ENCODE measurements around the gene FGF4. TPM values are rescaled to one million over a fixed set of nuclear protein-coding genes. Genes with fewer than 3 reads are reported as not detected.

Gene FGF4
- total and polyA plus RNA-seq, 10 of the 15 experiments (the other 5 are each of a cell fraction or from before 2014, with no cell fraction given): not detected

- ChIA-PET CTCF (no interaction called here), RAD21 (ENCODE audit: unreplicated experiment) (no interaction called here), SMC1A (ENCODE audit: uncharacterized antibody, unreplicated experiment) (no interaction called here), POLR2A (no interaction called here)
- 10% methylated on average over 61 of the region's 107 CpGs for WGBS (ENCODE audit: insufficient coverage, insufficient replicate concordance, low lambda C conversion rate, missing lambda C conversion rate)
- Histone ChIP-seq H3K9me3 (replicated peaks; ENCODE audit: control insufficient read depth, insufficient read depth, low read length) (no peaks in the 10 kb centered on the region), H3K27me3 (replicated peaks in 1 of 2; ENCODE audit: control insufficient read depth in 2 of 2, insufficient read depth in 2 of 2, low read length in 1 of 2) (peaks cover 5 to 6% of the 10 kb centered on the region in 2 experiments; a peak in 3 of 4 replicates), H3K79me2 (ENCODE audit: control insufficient read depth, insufficient read depth, low read length) (no peaks in the 10 kb centered on the region), H3K4me3 (no peak overlapping the region), H3K4me1 (ENCODE audit: control insufficient read depth, insufficient read depth, low read length) (no peaks in the 10 kb centered on the region), H4K20me1 (ENCODE audit: control insufficient read depth, insufficient read depth) (no peaks in the 10 kb centered on the region), H3K36me3 (ENCODE audit: control insufficient read depth in 2 of 2, insufficient read depth in 2 of 2, low read length in 1 of 2) (no peaks in the 10 kb centered on the region), H2AFZ (ENCODE audit: control insufficient read depth, low read depth, low read length) (no peak overlapping the region), H3K9ac (ENCODE audit: control insufficient read depth, insufficient read depth, low read length) (no peak overlapping the region), H3K27ac (ENCODE audit: control insufficient read depth, insufficient read depth) (no peak overlapping the region), H3K4me2 (ENCODE audit: control insufficient read depth, insufficient read depth) (no peak overlapping the region)
- no peak for TF ChIP-seq JUNB (IDR thresholded peaks at IDR 0.05)
- TF ChIP-seq SUZ12 (IDR thresholded peaks at IDR 0.05; ENCODE audit: unreplicated experiment): peak; percentile 72
- TF ChIP-seq RBBP5 (conservative IDR thresholded peaks at IDR 0.05): no peak
- DNase-seq (ENCODE audit: low read depth, low spot score) (no peak), ATAC-seq (no peak), FAIRE-seq (no peak)
- BruUV-seq (replicated peaks): no TSS peak
- in situ Hi-C loops (cut with MboI): no loop called here
- intact Hi-C loops (cut with micrococcal nuclease; ENCODE audit: unreplicated experiment): no loop called here
Measured at GRCh38 chr11:69817265-69818230, 42.4 kb upstream of the FGF4 start.

- FAIRE-seq (no peak), DNase-seq (ENCODE audit: low read depth, low spot score) (no peak), ATAC-seq (no peak)
- H3K36me3 ChIP-seq (ENCODE audit: control insufficient read depth in 2 of 2, insufficient read depth in 2 of 2, low read length in 1 of 2): no peaks in the 10 kb centered on the region
- CTCF ChIA-PET: no interaction called here
- SMC1A ChIA-PET (ENCODE audit: uncharacterized antibody, unreplicated experiment): no interaction called here
- no peak overlapping the region for H3K27ac ChIP-seq (ENCODE audit: control insufficient read depth, insufficient read depth)
- H3K9me3 ChIP-seq (replicated peaks; ENCODE audit: control insufficient read depth, insufficient read depth, low read length): no peaks in the 10 kb centered on the region
- H4K20me1 ChIP-seq (ENCODE audit: control insufficient read depth, insufficient read depth): no peaks in the 10 kb centered on the region
- H3K79me2 ChIP-seq (ENCODE audit: control insufficient read depth, insufficient read depth, low read length): no peaks in the 10 kb centered on the region
- no peak overlapping the region for H3K9ac ChIP-seq (ENCODE audit: control insufficient read depth, insufficient read depth, low read length)
- POLR2A ChIA-PET: no interaction called here
- no peak overlapping the region for H3K4me2 ChIP-seq (ENCODE audit: control insufficient read depth, insufficient read depth)
- intact Hi-C loops (cut with micrococcal nuclease; ENCODE audit: unreplicated experiment): no loop called here
- BruUV-seq (replicated peaks): no TSS peak
- no peak overlapping the region for H3K4me3 ChIP-seq
- in situ Hi-C loops (cut with MboI): no loop called here
- TF ChIP-seq RBBP5 (conservative IDR thresholded peaks at IDR 0.05): no peak
- TF ChIP-seq PKNOX1 (IDR thresholded peaks at IDR 0.05): no peak
- no peak for TF ChIP-seq NR2F1 (conservative IDR thresholded peaks at IDR 0.05)
- TF ChIP-seq FOXM1 (IDR thresholded peaks at IDR 0.05; ENCODE audit: low read depth, low read length): no peak
- no peak for TF ChIP-seq SP1 (IDR thresholded peaks at IDR 0.05; ENCODE audit: low read depth, low read length)
- TF ChIP-seq HDAC2 (IDR thresholded peaks at IDR 0.05): no peak
- TF ChIP-seq CREM (IDR thresholded peaks at IDR 0.05; ENCODE audit: low read depth): no peak
- no peak for TF ChIP-seq SUZ12 (IDR thresholded peaks at IDR 0.05; ENCODE audit: unreplicated experiment)
- no peak for TF ChIP-seq NFXL1 (IDR thresholded peaks at IDR 0.05; ENCODE audit: borderline replicate concordance)
- no peak for TF ChIP-seq BHLHE40 (IDR thresholded peaks at IDR 0.05; ENCODE audit: borderline replicate concordance in 1 of 2, low read depth in 2 of 2, low read length in 1 of 2)
- no peak for TF ChIP-seq RFX5 (IDR thresholded peaks at IDR 0.05; ENCODE audit: low read depth, low read length)
- no peak for TF ChIP-seq NFYA (IDR thresholded peaks at IDR 0.05; ENCODE audit: borderline replicate concordance, low read depth, low read length)
- TF ChIP-seq RELA (IDR thresholded peaks at IDR 0.05; ENCODE audit: borderline replicate concordance, partially characterized antibody): no peak
- TF ChIP-seq ESRRA (IDR thresholded peaks at IDR 0.05; ENCODE audit: low read length): no peak
- TF ChIP-seq BCL11A (IDR thresholded peaks at IDR 0.05; ENCODE audit: low read depth, low read length): no peak
- TF ChIP-seq YBX1 (IDR thresholded peaks at IDR 0.05): no peak
- TF ChIP-seq POLR2A (IDR thresholded peaks at IDR 0.05; ENCODE audit: low read depth, low read length): no peak
- TF ChIP-seq WRNIP1 (IDR thresholded peaks at IDR 0.05; ENCODE audit: borderline replicate concordance, low read depth, low read length): no peak
- 24% methylated on average over 12 of the region's 12 CpGs for WGBS (ENCODE audit: insufficient coverage, insufficient replicate concordance, low lambda C conversion rate, missing lambda C conversion rate)
- H2AFZ ChIP-seq (ENCODE audit: control insufficient read depth, low read depth, low read length): no peak overlapping the region
- H3K27me3 ChIP-seq (replicated peaks in 1 of 2; ENCODE audit: control insufficient read depth in 2 of 2, insufficient read depth in 2 of 2, low read length in 1 of 2): peaks cover 5 to 6% of the 10 kb centered on the region in 2 experiments; a peak in 3 of 4 replicates
- RAD21 ChIA-PET (ENCODE audit: unreplicated experiment): no interaction called here
- no peaks in the 10 kb centered on the region for H3K4me1 ChIP-seq (ENCODE audit: control insufficient read depth, insufficient read depth, low read length)
Measured at GRCh38 chr11:69816671-69817070, 41.5 kb upstream of the FGF4 start.

Measured in GM12878 (cell line).